Measurements from ENCODE around the gene MEGF8.

MEGF8 gene

DNA sequence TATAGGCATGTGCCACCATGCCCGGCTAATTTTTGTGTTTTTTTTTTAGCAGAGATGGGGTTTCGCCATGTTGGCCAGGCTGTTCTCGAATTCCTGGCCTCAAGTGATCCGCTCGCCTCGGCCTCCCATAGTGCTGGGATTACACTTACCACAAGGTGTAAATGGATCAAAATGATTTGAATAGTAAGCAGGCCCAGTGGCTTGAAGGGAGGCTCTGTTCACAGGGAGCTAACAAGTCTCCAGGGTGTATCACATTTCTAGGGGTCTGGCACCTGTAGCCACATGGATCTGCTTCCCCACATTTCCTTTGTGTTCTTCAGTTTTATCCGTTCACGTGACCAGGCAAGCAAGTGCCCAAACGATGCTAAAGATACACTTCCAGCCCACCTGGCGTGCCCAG, 78.2 kb downstream of the MEGF8 start:
- Histone ChIP-seq H3K27me3 (ENCODE audit: insufficient read depth, poor library complexity, severe bottlenecking) (no peaks in the 10 kb centered on the region), H3K4me3 (replicated peaks; ENCODE audit: insufficient read depth, low read length) (no peak overlapping the region), H3K27ac (replicated peaks) (no peak overlapping the region)
- TF ChIP-seq, protein P1, sequence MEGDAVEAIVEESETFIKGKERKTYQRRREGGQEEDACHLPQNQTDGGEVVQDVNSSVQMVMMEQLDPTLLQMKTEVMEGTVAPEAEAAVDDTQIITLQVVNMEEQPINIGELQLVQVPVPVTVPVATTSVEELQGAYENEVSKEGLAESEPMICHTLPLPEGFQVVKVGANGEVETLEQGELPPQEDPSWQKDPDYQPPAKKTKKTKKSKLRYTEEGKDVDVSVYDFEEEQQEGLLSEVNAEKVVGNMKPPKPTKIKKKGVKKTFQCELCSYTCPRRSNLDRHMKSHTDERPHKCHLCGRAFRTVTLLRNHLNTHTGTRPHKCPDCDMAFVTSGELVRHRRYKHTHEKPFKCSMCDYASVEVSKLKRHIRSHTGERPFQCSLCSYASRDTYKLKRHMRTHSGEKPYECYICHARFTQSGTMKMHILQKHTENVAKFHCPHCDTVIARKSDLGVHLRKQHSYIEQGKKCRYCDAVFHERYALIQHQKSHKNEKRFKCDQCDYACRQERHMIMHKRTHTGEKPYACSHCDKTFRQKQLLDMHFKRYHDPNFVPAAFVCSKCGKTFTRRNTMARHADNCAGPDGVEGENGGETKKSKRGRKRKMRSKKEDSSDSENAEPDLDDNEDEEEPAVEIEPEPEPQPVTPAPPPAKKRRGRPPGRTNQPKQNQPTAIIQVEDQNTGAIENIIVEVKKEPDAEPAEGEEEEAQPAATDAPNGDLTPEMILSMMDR (IDR thresholded peaks at IDR 0.05; ENCODE audit: insufficient read depth, low read length): no peak
- TF ChIP-seq GABPA (IDR thresholded peaks at IDR 0.05; ENCODE audit: low read depth) (no peak), POLR2AphosphoS5 (IDR thresholded peaks at IDR 0.05; ENCODE audit: low read depth) (no peak), SPI1 (IDR thresholded peaks at IDR 0.05; ENCODE audit: borderline replicate concordance, low read depth) (no peak)
- TF ChIP-seq, protein P2, sequence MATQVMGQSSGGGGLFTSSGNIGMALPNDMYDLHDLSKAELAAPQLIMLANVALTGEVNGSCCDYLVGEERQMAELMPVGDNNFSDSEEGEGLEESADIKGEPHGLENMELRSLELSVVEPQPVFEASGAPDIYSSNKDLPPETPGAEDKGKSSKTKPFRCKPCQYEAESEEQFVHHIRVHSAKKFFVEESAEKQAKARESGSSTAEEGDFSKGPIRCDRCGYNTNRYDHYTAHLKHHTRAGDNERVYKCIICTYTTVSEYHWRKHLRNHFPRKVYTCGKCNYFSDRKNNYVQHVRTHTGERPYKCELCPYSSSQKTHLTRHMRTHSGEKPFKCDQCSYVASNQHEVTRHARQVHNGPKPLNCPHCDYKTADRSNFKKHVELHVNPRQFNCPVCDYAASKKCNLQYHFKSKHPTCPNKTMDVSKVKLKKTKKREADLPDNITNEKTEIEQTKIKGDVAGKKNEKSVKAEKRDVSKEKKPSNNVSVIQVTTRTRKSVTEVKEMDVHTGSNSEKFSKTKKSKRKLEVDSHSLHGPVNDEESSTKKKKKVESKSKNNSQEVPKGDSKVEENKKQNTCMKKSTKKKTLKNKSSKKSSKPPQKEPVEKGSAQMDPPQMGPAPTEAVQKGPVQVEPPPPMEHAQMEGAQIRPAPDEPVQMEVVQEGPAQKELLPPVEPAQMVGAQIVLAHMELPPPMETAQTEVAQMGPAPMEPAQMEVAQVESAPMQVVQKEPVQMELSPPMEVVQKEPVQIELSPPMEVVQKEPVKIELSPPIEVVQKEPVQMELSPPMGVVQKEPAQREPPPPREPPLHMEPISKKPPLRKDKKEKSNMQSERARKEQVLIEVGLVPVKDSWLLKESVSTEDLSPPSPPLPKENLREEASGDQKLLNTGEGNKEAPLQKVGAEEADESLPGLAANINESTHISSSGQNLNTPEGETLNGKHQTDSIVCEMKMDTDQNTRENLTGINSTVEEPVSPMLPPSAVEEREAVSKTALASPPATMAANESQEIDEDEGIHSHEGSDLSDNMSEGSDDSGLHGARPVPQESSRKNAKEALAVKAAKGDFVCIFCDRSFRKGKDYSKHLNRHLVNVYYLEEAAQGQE (IDR thresholded peaks at IDR 0.05; ENCODE audit: insufficient replicate concordance, low read depth): no peak
- DNase-seq (ENCODE audit: low read depth in 1 of 2, low spot score in 1 of 2): no peak

DNA sequence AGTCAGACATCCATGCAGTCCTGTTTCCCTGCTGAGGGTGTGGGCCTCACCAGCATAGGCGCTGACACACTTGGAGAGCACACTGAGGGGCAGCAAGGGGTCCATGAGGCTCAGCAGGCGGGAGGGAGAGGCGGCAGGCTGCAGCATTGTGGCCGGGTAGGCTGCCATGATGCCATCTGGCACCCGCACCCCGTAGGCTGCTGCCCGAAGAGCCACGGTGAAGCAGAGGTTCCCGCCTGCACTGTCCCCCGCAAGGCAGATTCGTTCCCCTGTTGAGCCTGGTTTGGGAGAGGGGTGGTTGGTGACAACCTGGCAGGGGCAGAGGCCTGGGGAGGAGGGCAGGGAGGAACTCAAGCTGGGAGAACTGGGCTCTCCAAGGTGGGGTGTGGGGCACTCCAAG, 80.7 kb downstream of the MEGF8 start:
- no peak for DNase-seq (ENCODE audit: low read depth in 1 of 2, low spot score in 1 of 2)

DNA sequence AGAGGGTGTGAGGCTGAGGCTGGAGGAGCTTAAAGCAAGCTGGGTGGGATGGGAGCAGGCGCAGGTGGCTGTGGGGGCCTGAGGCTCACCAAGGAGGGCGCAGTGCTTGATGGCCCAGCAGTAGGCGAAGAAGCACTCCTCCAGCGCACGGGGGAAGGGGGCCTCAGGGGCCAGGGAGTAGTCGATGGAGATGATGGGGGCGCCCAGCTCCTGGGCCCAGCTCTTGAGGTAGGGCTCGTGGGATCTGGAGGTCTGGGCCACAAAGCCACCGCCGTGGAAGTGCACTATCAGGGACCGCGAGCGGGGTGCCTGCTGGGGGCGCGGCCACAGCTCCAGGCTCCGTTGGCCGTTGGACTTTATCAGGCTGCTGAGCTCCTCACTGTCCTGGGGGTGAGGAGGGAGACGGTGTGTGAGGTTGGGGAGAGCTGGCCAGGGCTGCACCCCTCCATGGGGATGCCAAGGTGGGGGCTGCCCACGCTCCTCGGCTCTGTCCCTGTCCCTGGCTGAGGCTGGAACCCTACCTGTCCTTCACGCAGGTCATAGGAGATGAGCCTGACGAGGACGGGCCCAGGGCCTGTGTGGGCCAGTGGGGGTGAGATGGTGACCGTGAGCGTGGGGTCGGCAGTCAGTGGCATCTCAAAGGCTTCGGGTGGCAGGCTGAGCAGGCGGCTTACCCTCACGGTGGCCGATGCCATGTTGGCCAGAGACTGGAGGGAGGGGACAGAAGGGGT, 81.8 kb downstream of the MEGF8 start:
- Histone ChIP-seq H3K27ac (replicated peaks) (no peak overlapping the region), H3K27me3 (ENCODE audit: insufficient read depth, poor library complexity, severe bottlenecking) (no peaks in the 10 kb centered on the region), H3K4me3 (replicated peaks; ENCODE audit: insufficient read depth, low read length) (no peak overlapping the region)
- DNase-seq (ENCODE audit: low read depth in 1 of 2, low spot score in 1 of 2): no peak
- TF ChIP-seq GABPA (IDR thresholded peaks at IDR 0.05; ENCODE audit: low read depth) (no peak), POLR2AphosphoS5 (IDR thresholded peaks at IDR 0.05; ENCODE audit: low read depth) (no peak), SPI1 (IDR thresholded peaks at IDR 0.05; ENCODE audit: borderline replicate concordance, low read depth) (no peak)
- TF ChIP-seq, protein P1 (IDR thresholded peaks at IDR 0.05; ENCODE audit: insufficient read depth, low read length): no peak
- TF ChIP-seq, protein P2 (IDR thresholded peaks at IDR 0.05; ENCODE audit: insufficient replicate concordance, low read depth): no peak

More for the DNA sequence above, 80.7 kb downstream of the MEGF8 start:
- Histone ChIP-seq H3K27me3 (ENCODE audit: insufficient read depth, poor library complexity, severe bottlenecking) (no peaks in the 10 kb centered on the region), H3K27ac (replicated peaks) (no peak overlapping the region), H3K4me3 (replicated peaks; ENCODE audit: insufficient read depth, low read length) (no peak overlapping the region)
- TF ChIP-seq SPI1 (IDR thresholded peaks at IDR 0.05; ENCODE audit: borderline replicate concordance, low read depth): no peak
- no peak for TF ChIP-seq POLR2AphosphoS5 (IDR thresholded peaks at IDR 0.05; ENCODE audit: low read depth)
- no peak for TF ChIP-seq GABPA (IDR thresholded peaks at IDR 0.05; ENCODE audit: low read depth)
- TF ChIP-seq, protein P1 (IDR thresholded peaks at IDR 0.05; ENCODE audit: insufficient read depth, low read length): no peak
- TF ChIP-seq, protein P2 (IDR thresholded peaks at IDR 0.05; ENCODE audit: insufficient replicate concordance, low read depth): no peak

Data from HL-60 (cell line).